ENCODE results near the gene WNT5B. TPM values are rescaled to one million over a fixed set of nuclear protein-coding genes. Genes with fewer than 3 reads are reported as not detected.

WNT5B gene
- 0.77 and 0.79 TPM in 2 replicates for total RNA-seq

- TF ChIP-seq, protein P1, sequence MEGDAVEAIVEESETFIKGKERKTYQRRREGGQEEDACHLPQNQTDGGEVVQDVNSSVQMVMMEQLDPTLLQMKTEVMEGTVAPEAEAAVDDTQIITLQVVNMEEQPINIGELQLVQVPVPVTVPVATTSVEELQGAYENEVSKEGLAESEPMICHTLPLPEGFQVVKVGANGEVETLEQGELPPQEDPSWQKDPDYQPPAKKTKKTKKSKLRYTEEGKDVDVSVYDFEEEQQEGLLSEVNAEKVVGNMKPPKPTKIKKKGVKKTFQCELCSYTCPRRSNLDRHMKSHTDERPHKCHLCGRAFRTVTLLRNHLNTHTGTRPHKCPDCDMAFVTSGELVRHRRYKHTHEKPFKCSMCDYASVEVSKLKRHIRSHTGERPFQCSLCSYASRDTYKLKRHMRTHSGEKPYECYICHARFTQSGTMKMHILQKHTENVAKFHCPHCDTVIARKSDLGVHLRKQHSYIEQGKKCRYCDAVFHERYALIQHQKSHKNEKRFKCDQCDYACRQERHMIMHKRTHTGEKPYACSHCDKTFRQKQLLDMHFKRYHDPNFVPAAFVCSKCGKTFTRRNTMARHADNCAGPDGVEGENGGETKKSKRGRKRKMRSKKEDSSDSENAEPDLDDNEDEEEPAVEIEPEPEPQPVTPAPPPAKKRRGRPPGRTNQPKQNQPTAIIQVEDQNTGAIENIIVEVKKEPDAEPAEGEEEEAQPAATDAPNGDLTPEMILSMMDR (IDR thresholded peaks at IDR 0.05; ENCODE audit: insufficient read depth, low read length, severe bottlenecking), result no peak
- FAIRE-seq (no peak), DNase-seq (ENCODE audit: low read depth) (no peak)
- Histone ChIP-seq H3K27me3 (ENCODE audit: control insufficient read depth, insufficient read depth, low read length) (peaks cover 20% of the 10 kb centered on the region), H3K36me3 (ENCODE audit: control insufficient read depth, insufficient read depth, low read length) (no peaks in the 10 kb centered on the region), H3K4me3 (ENCODE audit: low read depth, low read length) (peak within 1 kb of the TSS; percentile 36)
These were observed at the start of gene WNT5B for GRCh38 chr12:1628666-1629337. TSS of gene WNT5B (plus strand) at chr12:1629231. CDS start at chr12:1631355, 2,124 bp downstream.

DNA sequence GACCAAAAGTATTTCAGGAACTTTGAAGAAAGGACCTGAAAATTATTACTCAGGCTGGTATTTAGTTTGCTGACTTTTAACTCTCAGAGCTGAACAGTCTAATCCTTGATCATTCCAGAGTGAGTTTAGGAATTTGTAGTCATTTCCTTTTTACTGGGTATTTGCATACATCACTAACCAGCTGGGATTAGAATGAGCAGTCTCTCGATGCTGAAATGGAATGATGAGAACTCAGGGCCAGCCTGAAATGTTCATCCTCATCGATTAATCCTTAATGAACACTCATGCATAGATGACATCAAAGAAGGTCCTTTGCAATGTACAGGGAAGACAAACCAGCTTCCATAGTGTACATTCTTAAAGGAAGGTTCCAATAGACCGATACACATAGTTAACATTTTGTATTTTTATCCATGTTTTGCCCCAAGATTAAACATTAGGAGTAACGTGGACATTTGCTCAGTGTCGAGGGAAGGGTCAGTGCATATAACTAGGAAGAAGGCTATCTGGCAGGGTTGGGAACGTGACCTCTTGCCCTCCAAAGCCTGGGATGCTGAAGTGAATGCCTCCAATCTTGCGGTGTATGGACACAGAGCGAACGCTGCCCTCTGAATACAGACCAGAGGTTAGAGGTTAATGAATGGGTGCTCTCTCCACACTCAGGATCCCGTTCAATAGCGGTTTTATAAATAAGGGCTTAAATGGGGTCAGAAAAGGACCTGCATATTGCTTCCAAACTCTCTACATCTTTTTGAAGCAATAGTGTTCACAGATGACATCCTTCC lies 49.2 kb upstream of the WNT5B start:
- H3K27me3 ChIP-seq (ENCODE audit: control insufficient read depth, insufficient read depth, low read length), result no peaks in the 10 kb centered on the region
- no peak for FAIRE-seq
- TF ChIP-seq, protein P1 (IDR thresholded peaks at IDR 0.05; ENCODE audit: insufficient read depth, low read length, severe bottlenecking), result no peak
- no peak overlapping the region for H3K4me3 ChIP-seq (ENCODE audit: low read depth, low read length)
- no peak for DNase-seq (ENCODE audit: low read depth)
- H3K36me3 ChIP-seq (ENCODE audit: control insufficient read depth, insufficient read depth, low read length), result no peaks in the 10 kb centered on the region

GRCh38 chr12:1580526-1580925 lies 48.5 kb upstream of the WNT5B start:
- no peaks in the 10 kb centered on the region for H3K36me3 ChIP-seq (ENCODE audit: control insufficient read depth, insufficient read depth, low read length)
- H3K27me3 ChIP-seq (ENCODE audit: control insufficient read depth, insufficient read depth, low read length), result no peaks in the 10 kb centered on the region
- FAIRE-seq (no peak), DNase-seq (ENCODE audit: low read depth) (no peak)
- TF ChIP-seq, protein P1 (IDR thresholded peaks at IDR 0.05; ENCODE audit: insufficient read depth, low read length, severe bottlenecking), result no peak
- H3K4me3 ChIP-seq (ENCODE audit: low read depth, low read length), result no peak overlapping the region

GRCh38 chr12:1581973-1582708 lies 46.9 kb upstream of the WNT5B start:
- TF ChIP-seq, protein P1 (IDR thresholded peaks at IDR 0.05; ENCODE audit: insufficient read depth, low read length, severe bottlenecking), result no peak
- Histone ChIP-seq H3K4me3 (ENCODE audit: low read depth, low read length) (no peak overlapping the region), H3K36me3 (ENCODE audit: control insufficient read depth, insufficient read depth, low read length) (no peaks in the 10 kb centered on the region), H3K27me3 (ENCODE audit: control insufficient read depth, insufficient read depth, low read length) (no peaks in the 10 kb centered on the region)
- no peak for DNase-seq (ENCODE audit: low read depth)
- FAIRE-seq, result no peak

DNA sequence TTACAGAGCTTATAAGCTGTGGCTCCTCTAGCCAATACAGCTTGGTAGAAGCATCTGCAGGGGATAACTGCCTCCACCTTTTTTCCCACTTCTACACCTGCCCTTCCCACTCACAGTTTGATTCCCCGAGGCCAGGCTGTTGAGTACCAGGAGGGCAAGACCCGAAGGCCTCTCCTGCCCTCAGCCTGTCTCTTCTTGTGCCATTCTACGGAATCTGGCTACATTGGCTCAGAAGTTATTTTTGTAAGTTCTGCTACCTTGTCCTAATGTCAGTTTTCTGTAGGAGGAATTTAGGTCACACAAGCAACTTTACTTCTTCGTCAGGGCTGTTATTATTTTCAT lies 46.4 kb upstream of the WNT5B start:
- TF ChIP-seq, protein P1 (IDR thresholded peaks at IDR 0.05; ENCODE audit: insufficient read depth, low read length, severe bottlenecking), result no peak
- FAIRE-seq (no peak), DNase-seq (ENCODE audit: low read depth) (no peak)
- Histone ChIP-seq H3K27me3 (ENCODE audit: control insufficient read depth, insufficient read depth, low read length) (no peaks in the 10 kb centered on the region), H3K4me3 (ENCODE audit: low read depth, low read length) (no peak overlapping the region), H3K36me3 (ENCODE audit: control insufficient read depth, insufficient read depth, low read length) (no peaks in the 10 kb centered on the region)

All from bronchial epithelial cell (primary cell).